ENCODE results near the gene CGNL1.
A peak's percentile ranks its signal among the peaks of the same experiment; 100 is the strongest.

The CGNL1 gene, protein sequence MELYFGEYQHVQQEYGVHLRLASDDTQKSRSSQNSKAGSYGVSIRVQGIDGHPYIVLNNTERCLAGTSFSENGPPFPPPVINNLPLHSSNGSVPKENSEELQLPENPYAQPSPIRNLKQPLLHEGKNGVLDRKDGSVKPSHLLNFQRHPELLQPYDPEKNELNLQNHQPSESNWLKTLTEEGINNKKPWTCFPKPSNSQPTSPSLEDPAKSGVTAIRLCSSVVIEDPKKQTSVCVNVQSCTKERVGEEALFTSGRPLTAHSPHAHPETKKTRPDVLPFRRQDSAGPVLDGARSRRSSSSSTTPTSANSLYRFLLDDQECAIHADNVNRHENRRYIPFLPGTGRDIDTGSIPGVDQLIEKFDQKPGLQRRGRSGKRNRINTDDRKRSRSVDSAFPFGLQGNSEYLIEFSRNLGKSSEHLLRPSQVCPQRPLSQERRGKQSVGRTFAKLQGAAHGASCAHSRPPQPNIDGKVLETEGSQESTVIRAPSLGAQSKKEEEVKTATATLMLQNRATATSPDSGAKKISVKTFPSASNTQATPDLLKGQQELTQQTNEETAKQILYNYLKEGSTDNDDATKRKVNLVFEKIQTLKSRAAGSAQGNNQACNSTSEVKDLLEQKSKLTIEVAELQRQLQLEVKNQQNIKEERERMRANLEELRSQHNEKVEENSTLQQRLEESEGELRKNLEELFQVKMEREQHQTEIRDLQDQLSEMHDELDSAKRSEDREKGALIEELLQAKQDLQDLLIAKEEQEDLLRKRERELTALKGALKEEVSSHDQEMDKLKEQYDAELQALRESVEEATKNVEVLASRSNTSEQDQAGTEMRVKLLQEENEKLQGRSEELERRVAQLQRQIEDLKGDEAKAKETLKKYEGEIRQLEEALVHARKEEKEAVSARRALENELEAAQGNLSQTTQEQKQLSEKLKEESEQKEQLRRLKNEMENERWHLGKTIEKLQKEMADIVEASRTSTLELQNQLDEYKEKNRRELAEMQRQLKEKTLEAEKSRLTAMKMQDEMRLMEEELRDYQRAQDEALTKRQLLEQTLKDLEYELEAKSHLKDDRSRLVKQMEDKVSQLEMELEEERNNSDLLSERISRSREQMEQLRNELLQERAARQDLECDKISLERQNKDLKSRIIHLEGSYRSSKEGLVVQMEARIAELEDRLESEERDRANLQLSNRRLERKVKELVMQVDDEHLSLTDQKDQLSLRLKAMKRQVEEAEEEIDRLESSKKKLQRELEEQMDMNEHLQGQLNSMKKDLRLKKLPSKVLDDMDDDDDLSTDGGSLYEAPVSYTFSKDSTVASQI

DNA sequence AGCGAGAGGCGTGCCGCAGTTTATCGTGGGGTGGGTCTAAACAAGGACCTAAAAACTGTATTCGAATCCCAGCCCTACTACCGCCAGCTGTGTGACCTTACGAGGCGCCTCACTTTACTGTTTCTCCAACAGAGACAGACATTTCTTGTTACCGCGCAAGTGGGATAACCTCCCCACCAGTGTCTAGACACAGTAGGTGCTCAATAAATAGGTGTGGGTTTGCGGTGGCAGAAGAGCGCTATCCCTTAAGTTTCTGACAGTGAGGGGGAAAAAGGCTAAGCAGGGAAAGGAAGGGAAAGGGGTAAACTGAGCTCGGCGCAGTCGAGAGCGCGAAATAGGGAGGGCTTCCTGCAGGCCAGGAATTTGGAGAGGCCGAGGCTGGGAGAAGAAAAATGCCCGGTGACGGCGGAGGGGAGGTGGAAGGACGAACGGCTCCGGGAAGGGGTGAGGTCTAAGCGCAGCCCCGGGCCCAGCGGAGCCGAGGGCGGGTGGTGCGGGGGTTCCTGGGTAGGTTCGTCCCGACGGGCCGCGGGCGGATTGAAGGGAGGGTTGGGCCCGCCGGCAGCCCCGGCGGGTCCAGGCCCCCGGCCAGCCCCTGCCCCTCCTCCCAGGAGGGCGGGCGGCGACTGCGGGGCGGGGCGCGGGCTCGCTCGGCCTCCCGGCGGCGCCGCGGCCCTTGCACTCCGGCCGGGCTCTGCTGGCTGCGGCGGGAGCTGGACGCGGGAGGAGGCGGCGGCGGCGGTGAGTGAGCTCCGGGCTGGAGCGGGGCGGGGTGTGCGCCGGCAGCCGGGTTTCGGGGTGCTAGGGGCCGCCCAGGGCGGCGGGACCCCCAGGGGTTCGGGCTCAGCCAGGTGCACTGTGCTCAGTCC, at the start of gene CGNL1:
Gene CGNL1 (plus strand): TSS at position 679 of the 869 bp plus-strand sequence. CDS start 61,495 bp downstream, outside the sequence.
- peak within 1 kb of the TSS in 3 of 5 donors; percentile 4 to 66 (median 49) for H3K9ac ChIP-seq (ENCODE audit: low read length in 5 of 5)
- H3K36me3 ChIP-seq (ENCODE audit: control insufficient read depth in 5 of 5, insufficient read depth in 5 of 5, low read length in 5 of 5) = no peaks in the 10 kb centered on the region
- H3K9me3 ChIP-seq (ENCODE audit: control insufficient read depth in 5 of 5, low read length in 5 of 5) = no peaks in the 10 kb centered on the region
- H3K4me3 ChIP-seq (ENCODE audit: low read depth in 1 of 5, low read length in 5 of 5) = peak within 1 kb of the TSS; percentile 56 to 71 (median 65)
- no peak within 1 kb of the TSS for H3K27ac ChIP-seq (ENCODE audit: low read depth, low read length)
- peaks cover 0 to 7% (median 5%) of the 10 kb centered on the region in 5 donors for H3K27me3 ChIP-seq (ENCODE audit: control insufficient read depth in 5 of 5, insufficient read depth in 4 of 5, low read length in 5 of 5)
- peaks cover 3 to 14% (median 11%) of the 10 kb centered on the region in 5 donors for H3K4me1 ChIP-seq (ENCODE audit: control insufficient read depth in 5 of 5, insufficient read depth in 5 of 5, low read length in 5 of 5)

DNA sequence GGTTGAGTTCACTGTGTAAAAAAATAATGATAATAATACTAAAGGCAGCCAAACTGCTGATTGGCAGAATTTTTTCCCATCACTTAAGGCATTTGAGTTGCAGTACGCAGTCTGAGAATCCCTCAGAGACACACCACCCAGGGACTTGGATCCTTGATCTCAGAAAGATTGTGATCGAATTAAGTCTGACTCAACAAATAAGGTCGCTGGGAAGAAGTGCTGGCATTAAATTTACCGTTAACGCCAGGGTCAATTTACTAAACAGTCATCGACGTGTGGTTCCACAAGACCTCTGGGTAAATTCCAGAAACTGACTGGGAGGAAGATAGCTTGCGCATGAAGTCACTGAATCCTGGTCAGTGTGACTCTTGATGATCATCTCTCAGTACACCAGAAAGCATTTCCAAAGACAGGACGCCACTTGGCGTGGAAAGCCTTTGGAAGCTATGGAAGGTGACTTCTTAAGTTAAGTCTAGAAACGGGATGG, 48.3 kb upstream of the CGNL1 start:
- H3K36me3 ChIP-seq (ENCODE audit: control insufficient read depth in 5 of 5, insufficient read depth in 5 of 5, low read length in 5 of 5) = no peaks in the 10 kb centered on the region
- peaks cover 0 to 7% (median 0%) of the 10 kb centered on the region in 5 donors for H3K4me1 ChIP-seq (ENCODE audit: control insufficient read depth in 5 of 5, insufficient read depth in 5 of 5, low read length in 5 of 5)
- no peak overlapping the region for H3K27ac ChIP-seq (ENCODE audit: low read depth, low read length)
- peaks cover 0 to 11% (median 3%) of the 10 kb centered on the region in 5 donors for H3K27me3 ChIP-seq (ENCODE audit: control insufficient read depth in 5 of 5, insufficient read depth in 4 of 5, low read length in 5 of 5)
- no peak overlapping the region for H3K4me3 ChIP-seq (ENCODE audit: low read depth in 1 of 5, low read length in 5 of 5)
- H3K9me3 ChIP-seq (ENCODE audit: control insufficient read depth in 5 of 5, low read length in 5 of 5) = no peaks in the 10 kb centered on the region
- no peak overlapping the region for H3K9ac ChIP-seq (ENCODE audit: low read length in 5 of 5)

DNA sequence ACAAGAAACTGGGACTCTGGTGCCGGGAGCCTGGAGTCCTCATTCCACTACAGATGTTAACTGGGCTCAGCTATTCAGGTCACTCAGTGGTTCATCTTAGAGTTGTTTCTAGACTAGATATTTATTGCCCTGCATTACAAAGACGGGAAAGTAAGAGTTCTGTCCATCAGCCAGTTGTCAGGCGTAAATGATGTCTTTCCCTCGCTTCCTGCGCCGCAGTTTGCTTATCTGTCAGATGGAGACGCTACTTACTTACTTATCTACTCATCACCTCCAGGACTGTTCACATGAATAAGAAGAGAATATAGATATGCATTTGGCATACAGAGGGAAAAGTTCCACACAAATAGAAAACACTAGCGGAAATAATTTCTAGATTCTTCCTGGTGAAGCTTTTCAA, 47.8 kb upstream of the CGNL1 start:
- no peaks in the 10 kb centered on the region for H3K36me3 ChIP-seq (ENCODE audit: control insufficient read depth in 5 of 5, insufficient read depth in 5 of 5, low read length in 5 of 5)
- no peaks in the 10 kb centered on the region for H3K9me3 ChIP-seq (ENCODE audit: control insufficient read depth in 5 of 5, low read length in 5 of 5)
- no peak overlapping the region for H3K27ac ChIP-seq (ENCODE audit: low read depth, low read length)
- H3K4me3 ChIP-seq (ENCODE audit: low read depth in 1 of 5, low read length in 5 of 5) = no peak overlapping the region
- H3K9ac ChIP-seq (ENCODE audit: low read length in 5 of 5) = no peak overlapping the region
- H3K27me3 ChIP-seq (ENCODE audit: control insufficient read depth in 5 of 5, insufficient read depth in 4 of 5, low read length in 5 of 5) = peaks cover 0 to 11% (median 3%) of the 10 kb centered on the region in 5 donors
- H3K4me1 ChIP-seq (ENCODE audit: control insufficient read depth in 5 of 5, insufficient read depth in 5 of 5, low read length in 5 of 5) = peaks cover 0 to 7% (median 0%) of the 10 kb centered on the region in 5 donors

DNA sequence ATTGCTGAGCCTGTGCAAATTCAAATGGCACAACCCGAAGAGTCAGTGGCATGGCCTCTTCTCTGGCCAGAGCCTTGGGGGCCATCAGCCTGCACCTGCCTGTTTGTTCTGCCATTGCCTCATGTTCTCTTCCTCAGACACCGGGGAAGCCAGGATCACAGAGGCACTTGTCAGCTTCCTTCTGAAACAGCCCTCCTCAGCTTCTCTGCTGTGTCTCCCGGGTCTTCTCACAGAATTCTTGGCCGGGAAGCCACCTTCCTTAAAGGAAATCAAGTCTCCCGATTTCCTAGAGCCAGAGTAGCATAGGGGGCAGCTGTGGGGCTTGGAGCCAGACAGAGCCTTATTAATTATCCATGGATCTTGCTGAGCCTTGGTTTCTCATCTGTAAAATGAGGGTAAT, 47.4 kb upstream of the CGNL1 start:
- Histone ChIP-seq H3K9me3 (ENCODE audit: control insufficient read depth in 5 of 5, low read length in 5 of 5) (no peaks in the 10 kb centered on the region), H3K4me1 (ENCODE audit: control insufficient read depth in 5 of 5, insufficient read depth in 5 of 5, low read length in 5 of 5) (peaks cover 0 to 7% (median 0%) of the 10 kb centered on the region in 5 donors), H3K9ac (ENCODE audit: low read length in 5 of 5) (no peak overlapping the region), H3K27me3 (ENCODE audit: control insufficient read depth in 5 of 5, insufficient read depth in 4 of 5, low read length in 5 of 5) (peaks cover 0 to 11% (median 3%) of the 10 kb centered on the region in 5 donors), H3K4me3 (ENCODE audit: low read depth in 1 of 5, low read length in 5 of 5) (no peak overlapping the region), H3K27ac (ENCODE audit: low read depth, low read length) (no peak overlapping the region), H3K36me3 (ENCODE audit: control insufficient read depth in 5 of 5, insufficient read depth in 5 of 5, low read length in 5 of 5) (no peaks in the 10 kb centered on the region)

DNA sequence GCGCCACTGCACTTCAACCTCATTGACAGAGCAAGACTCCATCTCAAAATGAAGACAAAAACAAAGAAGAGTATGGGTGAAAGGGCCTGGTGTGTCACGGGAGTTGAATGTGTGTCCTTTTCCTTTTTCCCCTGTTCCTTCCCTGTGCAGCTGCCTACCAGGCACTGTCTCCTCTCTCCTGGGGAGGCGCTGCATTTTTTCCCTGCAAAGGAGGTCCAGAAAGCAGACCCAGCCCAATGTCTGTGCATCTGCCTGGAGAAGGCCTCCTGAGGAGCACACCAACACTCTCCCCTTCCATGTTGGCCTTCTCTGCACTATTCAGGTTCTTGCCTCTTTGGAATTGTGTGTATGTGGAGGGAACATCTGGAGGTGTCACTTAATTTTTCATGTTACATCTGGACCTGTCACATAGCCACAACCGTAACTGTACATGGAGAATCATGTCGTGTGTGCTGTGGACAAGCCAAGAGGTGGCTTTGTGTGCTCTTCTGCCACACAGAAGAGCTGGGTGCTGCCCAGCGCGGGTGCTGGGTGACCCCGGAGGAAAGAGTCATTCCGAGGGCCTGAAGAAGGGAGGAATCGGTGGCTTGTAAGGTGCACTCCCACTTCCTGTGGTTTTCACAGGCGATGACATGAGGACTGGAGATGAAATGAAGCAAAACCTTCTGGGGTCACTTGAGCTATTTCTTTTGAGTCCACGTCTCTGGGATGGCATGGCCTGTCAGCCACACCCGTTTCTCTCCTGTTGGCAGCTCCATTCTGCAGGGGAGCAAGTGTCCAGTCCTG, 46.5 kb upstream of the CGNL1 start:
- Histone ChIP-seq H3K27me3 (ENCODE audit: control insufficient read depth in 5 of 5, insufficient read depth in 4 of 5, low read length in 5 of 5) (peaks cover 0 to 11% (median 3%) of the 10 kb centered on the region in 5 donors), H3K36me3 (ENCODE audit: control insufficient read depth in 5 of 5, insufficient read depth in 5 of 5, low read length in 5 of 5) (no peaks in the 10 kb centered on the region), H3K9ac (ENCODE audit: low read length in 5 of 5) (no peak overlapping the region), H3K4me1 (ENCODE audit: control insufficient read depth in 5 of 5, insufficient read depth in 5 of 5, low read length in 5 of 5) (peaks cover 0 to 12% (median 2%) of the 10 kb centered on the region in 5 donors), H3K4me3 (ENCODE audit: low read depth in 1 of 5, low read length in 5 of 5) (no peak overlapping the region), H3K9me3 (ENCODE audit: control insufficient read depth in 5 of 5, low read length in 5 of 5) (no peaks in the 10 kb centered on the region), H3K27ac (ENCODE audit: low read depth, low read length) (no peak overlapping the region)

DNA sequence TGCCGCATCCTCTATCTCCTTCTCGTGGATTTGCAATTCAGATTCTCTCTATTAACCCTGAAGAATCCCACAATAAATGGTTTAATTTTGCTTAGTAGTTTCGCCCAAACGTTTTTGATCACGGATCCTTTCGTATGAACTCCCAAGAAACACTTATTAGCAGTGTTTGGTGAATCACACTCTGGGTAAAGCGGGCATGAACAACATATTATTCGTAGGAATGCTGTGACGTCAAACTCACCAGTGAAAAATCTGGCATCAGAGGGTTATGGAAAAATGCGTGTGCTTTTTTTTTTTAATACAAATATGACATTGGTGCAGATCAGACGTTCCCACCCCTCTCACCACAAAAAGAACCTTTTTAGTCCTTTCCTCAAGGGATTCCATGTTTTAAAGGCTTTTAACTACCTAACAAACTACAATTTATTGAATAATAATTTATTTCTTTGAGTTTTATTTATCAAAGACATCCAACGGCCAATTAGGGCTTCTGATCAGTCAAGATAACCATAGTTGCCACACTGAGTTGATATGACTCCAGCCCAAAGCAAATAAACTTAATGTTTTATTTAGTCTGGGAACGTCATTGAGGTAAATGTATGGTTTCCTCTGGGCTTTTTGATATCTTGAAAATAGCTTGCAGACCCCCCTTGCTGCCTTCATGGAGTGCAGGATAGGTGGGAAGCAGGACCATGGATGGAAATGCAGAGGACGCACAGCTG, 45.5 kb upstream of the CGNL1 start:
- H3K9me3 ChIP-seq (ENCODE audit: control insufficient read depth in 5 of 5, low read length in 5 of 5) = no peaks in the 10 kb centered on the region
- H3K36me3 ChIP-seq (ENCODE audit: control insufficient read depth in 5 of 5, insufficient read depth in 5 of 5, low read length in 5 of 5) = no peaks in the 10 kb centered on the region
- no peak overlapping the region for H3K9ac ChIP-seq (ENCODE audit: low read length in 5 of 5)
- peaks cover 0 to 11% (median 3%) of the 10 kb centered on the region in 5 donors for H3K27me3 ChIP-seq (ENCODE audit: control insufficient read depth in 5 of 5, insufficient read depth in 4 of 5, low read length in 5 of 5)
- no peak overlapping the region for H3K27ac ChIP-seq (ENCODE audit: low read depth, low read length)
- H3K4me1 ChIP-seq (ENCODE audit: control insufficient read depth in 5 of 5, insufficient read depth in 5 of 5, low read length in 5 of 5) = peaks cover 0 to 22% (median 2%) of the 10 kb centered on the region in 5 donors
- no peak overlapping the region for H3K4me3 ChIP-seq (ENCODE audit: low read depth in 1 of 5, low read length in 5 of 5)

DNA sequence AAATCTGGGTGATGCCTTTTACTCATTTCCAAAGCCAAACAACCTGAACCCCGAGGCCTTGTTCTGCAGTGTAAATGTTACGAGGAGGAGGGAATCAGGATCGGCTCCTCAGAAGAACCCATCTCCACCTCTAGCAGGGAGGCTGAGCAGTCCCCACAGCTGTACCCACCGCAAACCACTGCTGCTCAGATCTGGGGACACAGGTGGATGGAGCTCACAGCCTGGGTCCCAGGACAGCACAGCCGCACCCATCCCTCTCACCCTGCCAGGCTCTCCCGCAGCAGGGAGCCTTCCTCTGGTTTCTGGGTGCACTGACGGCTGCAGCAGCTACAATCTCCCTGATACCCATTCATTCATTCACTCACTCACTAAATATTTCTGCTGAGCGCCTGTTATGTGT, 44.0 kb upstream of the CGNL1 start:
- Histone ChIP-seq H3K27ac (ENCODE audit: low read depth, low read length) (no peak overlapping the region), H3K27me3 (ENCODE audit: control insufficient read depth in 5 of 5, insufficient read depth in 4 of 5, low read length in 5 of 5) (peaks cover 0 to 8% (median 3%) of the 10 kb centered on the region in 5 donors), H3K4me3 (ENCODE audit: low read depth in 1 of 5, low read length in 5 of 5) (no peak overlapping the region)

DNA sequence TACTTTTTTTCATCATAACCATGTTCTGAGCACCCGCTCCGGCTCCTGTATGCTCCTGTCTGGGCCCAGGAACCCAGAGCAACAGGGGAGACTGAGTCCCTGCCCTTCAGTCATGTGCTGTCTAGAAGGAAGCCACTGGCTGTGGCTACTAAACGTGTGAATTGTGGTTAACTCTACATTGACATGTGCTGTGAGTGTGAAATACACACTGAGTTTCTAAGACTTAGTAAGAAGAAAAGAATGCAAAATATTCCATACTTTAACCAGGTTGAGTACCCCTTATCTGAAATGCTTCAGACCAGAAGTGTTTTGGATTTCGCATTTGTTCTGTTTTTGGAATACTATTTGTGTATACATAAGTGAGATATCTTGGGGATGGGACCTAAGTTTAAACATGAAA, 42.8 kb upstream of the CGNL1 start:
- Histone ChIP-seq H3K9me3 (ENCODE audit: control insufficient read depth in 5 of 5, low read length in 5 of 5) (no peaks in the 10 kb centered on the region), H3K36me3 (ENCODE audit: control insufficient read depth in 5 of 5, insufficient read depth in 5 of 5, low read length in 5 of 5) (no peaks in the 10 kb centered on the region), H3K4me3 (ENCODE audit: low read depth in 1 of 5, low read length in 5 of 5) (no peak overlapping the region), H3K27me3 (ENCODE audit: control insufficient read depth in 5 of 5, insufficient read depth in 4 of 5, low read length in 5 of 5) (peaks cover under 1 to 6% (median 3%) of the 10 kb centered on the region in 5 donors), H3K4me1 (ENCODE audit: control insufficient read depth in 5 of 5, insufficient read depth in 5 of 5, low read length in 5 of 5) (peaks cover 0 to 38% (median 2%) of the 10 kb centered on the region in 5 donors), H3K27ac (ENCODE audit: low read depth, low read length) (no peak overlapping the region), H3K9ac (ENCODE audit: low read length in 5 of 5) (no peak overlapping the region)

More for the DNA sequence above, 44.0 kb upstream of the CGNL1 start:
- Histone ChIP-seq H3K4me1 (ENCODE audit: control insufficient read depth in 5 of 5, insufficient read depth in 5 of 5, low read length in 5 of 5) (peaks cover 0 to 29% (median 2%) of the 10 kb centered on the region in 5 donors), H3K36me3 (ENCODE audit: control insufficient read depth in 5 of 5, insufficient read depth in 5 of 5, low read length in 5 of 5) (no peaks in the 10 kb centered on the region), H3K9me3 (ENCODE audit: control insufficient read depth in 5 of 5, low read length in 5 of 5) (no peaks in the 10 kb centered on the region), H3K9ac (ENCODE audit: low read length in 5 of 5) (no peak overlapping the region)

Measured in subcutaneous abdominal adipose tissue (tissue), 5 donors.